HepG2 (cell line): Measurements from ENCODE around the gene CDC6. TPM values are rescaled to one million over a fixed set of nuclear protein-coding genes. Genes with fewer than 3 reads are reported as not detected.

Source experiments
- CBX2 ChIP-seq, 2 experiments: fragments of 200-600 bp in 1 of 2; sonication (generic); formaldehyde crosslinking in 1 of 2; IDR thresholded peaks; 2 replicates each; pipeline versions ENCODE4 v1.7.0 to v1.8.1; 2018 to 2022; ENCODE audit warnings: low read depth in 2 of 2, low read length in 1 of 2, mild to moderate bottlenecking in 1 of 2, missing genetic modification reagents in 1 of 2
- GATAD2A ChIP-seq: IDR thresholded peaks from 2 replicates; pipeline ENCODE4 v1.6.1; 2016
- GTF3A ChIP-seq: sonication (generic); formaldehyde crosslinking; conservative IDR thresholded peaks from 2 replicates; pipeline ENCODE4 v1.4.0; 2020; ENCODE audit warnings: mild to moderate bottlenecking, missing genetic modification reagents
- HINFP ChIP-seq: sonication (generic); formaldehyde crosslinking; IDR thresholded peaks from 2 replicates; pipeline ENCODE4 v1.4.0; 2020; ENCODE audit warnings: low read depth, mild to moderate bottlenecking, missing genetic modification reagents
- NFAT5 ChIP-seq: sonication (generic); formaldehyde crosslinking; IDR thresholded peaks from 2 replicates; pipeline ENCODE4 v1.4.0; 2020; ENCODE audit warnings: missing genetic modification reagents
- NR2F1 ChIP-seq, 2 experiments: fragments of 450-650 bp in 1 of 2; formaldehyde crosslinking in 1 of 2; IDR thresholded peaks; 2 replicates each; pipeline versions ENCODE4 v1.5.0 to v1.6.1; 2016 to 2020; ENCODE audit warnings: mild to moderate bottlenecking in 1 of 2, missing compliant biosample characterization in 1 of 2, missing genetic modification reagents in 1 of 2, moderate library complexity in 1 of 2
- REST ChIP-seq, 2 experiments: IDR thresholded peaks; 2 replicates each; pipeline ENCODE4 v1.6.1; 2011 to 2012; ENCODE audit warnings: low read length in 2 of 2, borderline replicate concordance in 1 of 2, low read depth in 1 of 2, mild to moderate bottlenecking in 1 of 2, moderate library complexity in 1 of 2
- RFX3 ChIP-seq: IDR thresholded peaks from 2 replicates; pipeline ENCODE4 v1.6.1; 2016; ENCODE audit warnings: missing biosample characterization, missing genetic modification reagents
- TFDP2 ChIP-seq: sonication (generic); formaldehyde crosslinking; IDR thresholded peaks from 2 replicates; pipeline ENCODE4 v1.4.0; 2020; ENCODE audit warnings: missing genetic modification reagents
- TIGD3 ChIP-seq: sonication (generic); formaldehyde crosslinking; IDR thresholded peaks from 2 replicates; pipeline ENCODE4 v1.5.1; 2020; ENCODE audit warnings: mild to moderate bottlenecking, missing genetic modification reagents, borderline replicate concordance
- ZFP36L2 ChIP-seq: sonication (generic); formaldehyde crosslinking; IDR thresholded peaks from 2 replicates; pipeline ENCODE4 v1.4.0; 2020; ENCODE audit warnings: missing genetic modification reagents
- ZNF746 ChIP-seq: sonication (generic); formaldehyde crosslinking; IDR thresholded peaks from 2 replicates; pipeline ENCODE4 v1.8.0; 2022; ENCODE audit warnings: mild to moderate bottlenecking, missing genetic modification reagents
- ZNF83 ChIP-seq: sonication (generic); formaldehyde crosslinking; IDR thresholded peaks from 2 replicates; pipeline ENCODE4 v1.4.0; 2020; ENCODE audit warnings: missing genetic modification reagents, mild to moderate bottlenecking, borderline replicate concordance
- polyA plus RNA-seq, 8 experiments: library from polyadenylated mRNA; depleted of rRNA in 3 of 8; stranded (reverse) in 7 of 8; unstranded in 1 of 8; fragments of >200 nt; fragmentation: Illumina TruSeq in 4 of 8; extraction: Trizol in 4 of 8; gene quantifications; 2 replicates each; pipeline versions ENCODE4 v1.2.1 to v1.2.3, GENCODE V29; 2011 to 2016; ENCODE audit warnings: low read depth in 4 of 8, missing spikeins in 1 of 8, mixed read lengths in 1 of 8; ENCODE audit not compliant: insufficient read depth in 1 of 8
- total RNA-seq, 5 experiments: library from RNA; depleted of rRNA; stranded (reverse); fragments of >200 nt; fragmentation: Illumina TruSeq; extraction: Trizol; gene quantifications; 2 replicates each; pipeline ENCODE4 v1.2.3, GENCODE V29; 2016; ENCODE audit warnings: low read depth in 1 of 5

The CDC6 gene
- total and polyA plus RNA-seq, 2 of the 13 experiments (the other 11 are each of a cell fraction or from before 2014, with no cell fraction given) = 17.4 to 114 TPM

GRCh38 chr17:40331743-40332641, 44.3 kb downstream of the CDC6 start (continued):
- TF ChIP-seq TFDP2 (CRISPR knock-in tag) = no peak
- TF ChIP-seq ZNF746 (CRISPR knock-in tag) = no peak
- no peak for TF ChIP-seq RFX3 (CRISPR knock-in tag)
- TF ChIP-seq REST (IDR thresholded peaks at IDR 0.05; ENCODE audit: borderline replicate concordance in 1 of 2, low read depth in 1 of 2, low read length in 2 of 2) = no peak
- TF ChIP-seq CBX2 (IDR thresholded peaks at IDR 0.05; ENCODE audit: low read depth, low read length) = no peak
- TF ChIP-seq CBX2 (CRISPR knock-in tag; IDR thresholded peaks at IDR 0.05; ENCODE audit: low read depth) = no peak
- no peak for TF ChIP-seq GTF3A (CRISPR knock-in tag)
- TF ChIP-seq GATAD2A (CRISPR knock-in tag) = peak; percentile 39; the same call in 1 of the 2 replicates
- TF ChIP-seq HINFP = 0 out of 2 replicates have a peak, but pooled peaks have one; percentile 27
- peak in 1 of 2 experiments; percentile 6; a peak in 1 of 4 replicates for TF ChIP-seq NR2F1 (CRISPR knock-in tag; IDR thresholded peaks at IDR 0.05)
- TF ChIP-seq TIGD3 = no peak
- no peak for TF ChIP-seq ZNF83 (CRISPR knock-in tag)
- no peak for TF ChIP-seq NFAT5 (CRISPR knock-in tag)
- TF ChIP-seq ZFP36L2 = no peak
